OCI-LY1 (cell line): ENCODE measurements around the gene CASP9.

ENCODE experiments used
- H2AFZ ChIP-seq: fragments of 200-600 bp; sonication (generic), shearing (Covaris generic); 2 replicates; pipeline ENCODE4 v1.6.0; 2014; ENCODE audit warnings: antibody characterized with exemption, mild to moderate bottlenecking, low read length
- H3F3A ChIP-seq: fragments of 200-600 bp; sonication (generic), shearing (Covaris generic); 2 replicates; pipeline ENCODE4 v1.6.0; 2014; ENCODE audit warnings: mild to moderate bottlenecking, antibody characterized with exemption, low read length, moderate library complexity; ENCODE audit not compliant: insufficient read depth
- H3K27ac ChIP-seq: fragments of 200-600 bp; sonication (generic); 2 replicates; pipeline ENCODE4 v1.5.1; 2014; ENCODE audit warnings: low read length, mixed run types, mild to moderate bottlenecking, low read depth; ENCODE audit not compliant: poor library complexity, severe bottlenecking
- H3K27me3 ChIP-seq: fragments of 200-600 bp; sonication (generic); 2 replicates; pipeline ENCODE4 v1.6.0; 2014; ENCODE audit warnings: antibody characterized with exemption, mild to moderate bottlenecking, low read length, moderate library complexity; ENCODE audit not compliant: insufficient read depth
- H3K36me3 ChIP-seq: fragments of 200-600 bp; sonication (generic); 2 replicates; pipeline ENCODE4 v1.6.1; 2014; ENCODE audit warnings: mild to moderate bottlenecking, antibody characterized with exemption, low read length, moderate library complexity, mixed read lengths; ENCODE audit not compliant: insufficient read depth
- H3K4me1 ChIP-seq: fragments of 200-600 bp; sonication (generic); 2 replicates; pipeline ENCODE4 v1.5.1; 2014; ENCODE audit warnings: mild to moderate bottlenecking, low read length, moderate library complexity; ENCODE audit not compliant: insufficient read depth, severe bottlenecking
- H3K4me2 ChIP-seq: fragments of 200-600 bp; sonication (generic), shearing (Covaris generic); 2 replicates; pipeline ENCODE4 v1.6.1; 2014; ENCODE audit warnings: low read length
- H3K4me3 ChIP-seq: fragments of 200-600 bp; sonication (generic); 2 replicates; pipeline ENCODE4 v1.5.1; 2014; ENCODE audit warnings: low read length, low read depth, mild to moderate bottlenecking, mixed read lengths; ENCODE audit not compliant: poor library complexity, severe bottlenecking
- H3K79me2 ChIP-seq: fragments of 200-600 bp; shearing (Covaris generic); 2 replicates; pipeline ENCODE4 v1.6.1; 2016; ENCODE audit warnings: mixed run types, low read length, mixed read lengths; ENCODE audit not compliant: insufficient read depth
- H3K9ac ChIP-seq: fragments of 200-600 bp; sonication (generic), shearing (Covaris generic); 2 replicates; pipeline ENCODE4 v1.6.1; 2014; ENCODE audit warnings: mild to moderate bottlenecking, low read length, mixed read lengths
- H3K9me2 ChIP-seq: fragments of 200-600 bp; sonication (generic), shearing (Covaris generic); 2 replicates; pipeline ENCODE4 v1.6.1; 2014; ENCODE audit warnings: low read depth, mild to moderate bottlenecking, low read length, mixed read lengths
- H3K9me3 ChIP-seq: fragments of 200-600 bp; shearing (Covaris generic); 2 replicates; pipeline ENCODE4 v1.6.1; 2014; ENCODE audit warnings: low read length, mixed read lengths
- H4K20me1 ChIP-seq: fragments of 200-600 bp; sonication (generic), shearing (Covaris generic); 2 replicates; pipeline ENCODE4 v1.6.0; 2016; ENCODE audit warnings: mild to moderate bottlenecking, low read length; ENCODE audit not compliant: insufficient read depth
- EZH2 ChIP-seq: fragments of 200-600 bp; sonication (generic), shearing (Covaris generic); IDR thresholded peaks from 2 replicates; pipeline ENCODE4 v1.8.0; 2017; ENCODE audit warnings: borderline replicate concordance, mixed run types, mild to moderate bottlenecking, antibody characterized with exemption, low read length, moderate library complexity, mixed read lengths
- TF ChIP-seq, protein P1 (sequence below): fragments of 200-600 bp; sonication (generic), shearing (Covaris generic); IDR thresholded peaks from 2 replicates; pipeline ENCODE4 v1.5.1; 2017; ENCODE audit warnings: mild to moderate bottlenecking, antibody characterized with exemption, low read length, moderate library complexity, mixed read lengths

The CASP9 gene

DNA sequence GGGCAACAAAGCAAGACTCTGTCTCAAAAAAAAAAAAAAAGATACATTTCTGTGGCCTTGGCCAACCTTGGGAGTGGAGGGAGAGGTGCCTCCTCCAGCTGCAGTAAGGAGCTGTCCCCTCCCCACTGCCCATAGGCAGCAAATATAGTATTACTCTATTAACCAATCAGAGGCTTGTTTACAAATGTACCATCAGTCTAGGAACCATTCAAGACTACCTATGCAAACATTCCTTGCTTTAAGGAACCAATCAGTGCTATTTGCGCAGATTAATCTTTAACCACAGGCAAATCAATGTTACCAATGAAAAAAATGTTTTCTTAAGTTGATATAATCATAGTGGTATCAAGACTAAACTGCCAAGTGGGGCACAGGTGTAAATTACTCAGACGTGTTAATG lies 66.4 kb downstream of the CASP9 start:
- H3K36me3 ChIP-seq: no peaks in the 10 kb centered on the region
- no peak overlapping the region for H3K27ac ChIP-seq
- H3K4me2 ChIP-seq: no peak overlapping the region
- H3K79me2 ChIP-seq: no peaks in the 10 kb centered on the region
- no peak overlapping the region for H3K9ac ChIP-seq
- H2AFZ ChIP-seq: no peak overlapping the region
- TF ChIP-seq, protein P1, sequence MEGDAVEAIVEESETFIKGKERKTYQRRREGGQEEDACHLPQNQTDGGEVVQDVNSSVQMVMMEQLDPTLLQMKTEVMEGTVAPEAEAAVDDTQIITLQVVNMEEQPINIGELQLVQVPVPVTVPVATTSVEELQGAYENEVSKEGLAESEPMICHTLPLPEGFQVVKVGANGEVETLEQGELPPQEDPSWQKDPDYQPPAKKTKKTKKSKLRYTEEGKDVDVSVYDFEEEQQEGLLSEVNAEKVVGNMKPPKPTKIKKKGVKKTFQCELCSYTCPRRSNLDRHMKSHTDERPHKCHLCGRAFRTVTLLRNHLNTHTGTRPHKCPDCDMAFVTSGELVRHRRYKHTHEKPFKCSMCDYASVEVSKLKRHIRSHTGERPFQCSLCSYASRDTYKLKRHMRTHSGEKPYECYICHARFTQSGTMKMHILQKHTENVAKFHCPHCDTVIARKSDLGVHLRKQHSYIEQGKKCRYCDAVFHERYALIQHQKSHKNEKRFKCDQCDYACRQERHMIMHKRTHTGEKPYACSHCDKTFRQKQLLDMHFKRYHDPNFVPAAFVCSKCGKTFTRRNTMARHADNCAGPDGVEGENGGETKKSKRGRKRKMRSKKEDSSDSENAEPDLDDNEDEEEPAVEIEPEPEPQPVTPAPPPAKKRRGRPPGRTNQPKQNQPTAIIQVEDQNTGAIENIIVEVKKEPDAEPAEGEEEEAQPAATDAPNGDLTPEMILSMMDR: no peak
- TF ChIP-seq EZH2: no peak
- H3K27me3 ChIP-seq: no peaks in the 10 kb centered on the region
- no peaks in the 10 kb centered on the region for H3K9me2 ChIP-seq
- no peaks in the 10 kb centered on the region for H3F3A ChIP-seq
- no peak overlapping the region for H3K4me3 ChIP-seq
- no peaks in the 10 kb centered on the region for H3K4me1 ChIP-seq
- no peaks in the 10 kb centered on the region for H4K20me1 ChIP-seq
- no peaks in the 10 kb centered on the region for H3K9me3 ChIP-seq

GRCh38 chr1:15456313-15456954 lies 67.6 kb downstream of the CASP9 start, which contains the start of gene CELA2A:
CELA2A (plus strand) TSS chr1:15456732; CDS start chr1:15456754, 22 bp downstream.
- Histone ChIP-seq H3F3A (no peaks in the 10 kb centered on the region), H3K79me2 (no peaks in the 10 kb centered on the region), H3K27me3 (0 out of 2 replicates have a peak, but pooled peaks cover 9% of the 10 kb centered on the region), H3K9me3 (no peaks in the 10 kb centered on the region), H3K9ac (no peak within 1 kb of the TSS), H3K4me3 (no peak within 1 kb of the TSS), H3K36me3 (no peaks in the 10 kb centered on the region), H3K4me1 (no peaks in the 10 kb centered on the region), H3K27ac (no peak within 1 kb of the TSS), H3K4me2 (no peak within 1 kb of the TSS), H2AFZ (no peak within 1 kb of the TSS), H4K20me1 (no peaks in the 10 kb centered on the region), H3K9me2 (no peaks in the 10 kb centered on the region)
- TF ChIP-seq, protein P1: no peak
- no peak for TF ChIP-seq EZH2

DNA sequence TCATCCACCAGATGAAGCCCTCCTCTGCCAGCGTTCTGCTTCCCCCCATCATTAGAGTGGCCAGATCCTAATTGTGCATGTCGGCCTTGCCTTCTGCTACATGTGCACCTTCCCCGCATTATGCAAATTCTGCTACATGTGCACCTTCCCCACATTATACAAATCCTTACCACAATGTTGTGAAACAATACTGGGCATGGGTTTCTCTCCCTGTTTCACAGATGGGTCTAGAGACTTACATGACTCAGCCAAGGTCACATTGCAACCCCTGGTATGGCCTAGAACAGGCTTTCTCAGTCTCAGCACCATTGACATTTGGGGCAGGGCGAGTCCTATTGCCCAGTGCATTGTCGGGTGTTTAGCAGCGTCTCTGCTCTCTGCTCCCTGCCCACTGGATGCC lies 68.5 kb downstream of the CASP9 start:
- H2AFZ ChIP-seq: no peak overlapping the region
- no peaks in the 10 kb centered on the region for H3K9me3 ChIP-seq
- TF ChIP-seq, protein P1: no peak
- no peak for TF ChIP-seq EZH2
- H3K79me2 ChIP-seq: no peaks in the 10 kb centered on the region
- no peak overlapping the region for H3K4me3 ChIP-seq
- H3K27ac ChIP-seq: no peak overlapping the region
- no peaks in the 10 kb centered on the region for H3K4me1 ChIP-seq
- no peaks in the 10 kb centered on the region for H3K36me3 ChIP-seq
- H3K9ac ChIP-seq: no peak overlapping the region
- H3K9me2 ChIP-seq: no peaks in the 10 kb centered on the region
- no peaks in the 10 kb centered on the region for H3F3A ChIP-seq
- H4K20me1 ChIP-seq: no peaks in the 10 kb centered on the region
- no peak overlapping the region for H3K4me2 ChIP-seq
- peaks cover 10% of the 10 kb centered on the region; the same call in 1 of the 2 replicates for H3K27me3 ChIP-seq
